GM21786 (cell line): ENCODE measurements around the gene GABPB2.

Source experiments
- ATAC-seq: cut with Tn5 transposase; IDR thresholded peaks from one replicate; pipeline ENCODE4 v1.9.1; 2021; ENCODE audit not compliant: unreplicated experiment

Gene GABPB2

GRCh38 chr1:151158326-151158725 is 87.8 kb downstream of the GABPB2 start:
- no peak for ATAC-seq

GRCh38 chr1:151158751-151159251 is 88.2 kb downstream of the GABPB2 start:
- no peak for ATAC-seq

- ATAC-seq: no peak
Measured at GRCh38 chr1:151159373-151159772, 88.8 kb downstream of the GABPB2 start.

GRCh38 chr1:151164732-151165280 is 94.2 kb downstream of the GABPB2 start:
- no peak for ATAC-seq

GRCh38 chr1:151165281-151165737 is 94.7 kb downstream of the GABPB2 start:
- no peak for ATAC-seq

- ATAC-seq: peak; percentile 88
Measured at GRCh38 chr1:151165738-151166504, 95.4 kb downstream of the GABPB2 start, which contains the start of the genes LYSMD1 and SCNM1. LYSMD1 (minus strand) TSS chr1:151165902; CDS start chr1:151165258, 644 bp downstream. SCNM1 (plus strand) TSS chr1:151166144; CDS start chr1:151166153, 9 bp downstream.

- ATAC-seq: no peak
Measured at GRCh38 chr1:151166505-151166956, 96.0 kb downstream of the GABPB2 start.

- ATAC-seq: no peak
Measured at GRCh38 chr1:151167116-151167515, 96.6 kb downstream of the GABPB2 start.

GRCh38 chr1:151171190-151171589 is 100.6 kb downstream of the GABPB2 start:
- no peak for ATAC-seq
